DMS153 treated with DMSO at 0.1 percent for 48 hours (cell line): ENCODE results near the gene F8.
"Not testable (repeated sequence)": the region's sequence is repeated elsewhere in the genome, so short reads cannot be mapped to it uniquely, and the experiment has no call there.

Source experiments
- DNase-seq: peaks from one replicate; lab custom pipeline; 2025; ENCODE audit not compliant: unreplicated experiment; lab: John Stamatoyannopoulos, UW

Gene F8

GRCh38 chrX:154818916-154819770, 203.4 kb downstream of the F8 start:
- DNase-seq, result no peak

GRCh38 chrX:154817048-154817618, 205.4 kb downstream of the F8 start:
- not testable (repeated sequence) for DNase-seq

- DNase-seq, result not testable (repeated sequence)
Measured at GRCh38 chrX:154816326-154816898, 206.1 kb downstream of the F8 start.

GRCh38 chrX:154815274-154815818, 207.2 kb downstream of the F8 start:
- DNase-seq, result no peak

- DNase-seq, result no peak
Measured at GRCh38 chrX:154813801-154814200, 208.7 kb downstream of the F8 start.

GRCh38 chrX:154812341-154813101, 210.0 kb downstream of the F8 start:
- DNase-seq, result no peak

- DNase-seq, result no peak
Measured at GRCh38 chrX:154809939-154810665, 212.4 kb downstream of the F8 start.

GRCh38 chrX:154806837-154807501, 215.6 kb downstream of the F8 start:
- DNase-seq, result no peak

GRCh38 chrX:154805696-154806091, 216.8 kb downstream of the F8 start:
- no peak for DNase-seq

- DNase-seq, result peak; percentile 50
Measured at GRCh38 chrX:154804957-154805695, 217.4 kb downstream of the F8 start, which contains the start of gene MPP1. TSS of gene MPP1 (minus strand) at chrX:154805485. CDS start at chrX:154805373, 112 bp downstream.

GRCh38 chrX:154804261-154804956, 218.1 kb downstream of the F8 start:
- DNase-seq, result no peak

GRCh38 chrX:154802947-154803346, 219.6 kb downstream of the F8 start:
- no peak for DNase-seq

- no peak for DNase-seq
Measured at GRCh38 chrX:154800478-154801210, 221.9 kb downstream of the F8 start.

- peak; percentile 99 for DNase-seq
Measured at GRCh38 chrX:154799556-154800348, 222.8 kb downstream of the F8 start.

GRCh38 chrX:154797006-154797405, 225.5 kb downstream of the F8 start:
- DNase-seq, result no peak

- no peak for DNase-seq
Measured at GRCh38 chrX:154795016-154795415, 227.5 kb downstream of the F8 start.
